ENCODE measurements around the gene INCENP.

- TF ChIP-seq YY1 (IDR thresholded peaks at IDR 0.05; ENCODE audit: insufficient read depth, insufficient replicate concordance, low read depth, low read length) (no peak), ZBTB34 (CRISPR knock-in tag; IDR thresholded peaks at IDR 0.05) (no peak), ZNF766 (CRISPR knock-in tag; IDR thresholded peaks at IDR 0.05; ENCODE audit: borderline replicate concordance) (no peak), ZNF780A (CRISPR knock-in tag; IDR thresholded peaks at IDR 0.05) (no peak), SATB2 (CRISPR knock-in tag; IDR thresholded peaks at IDR 0.05) (no peak), MXI1 (IDR thresholded peaks at IDR 0.05; ENCODE audit: borderline replicate concordance, low read depth, low read length) (no peak), CTCF (CRISPR knock-in tag; IDR thresholded peaks at IDR 0.05) (no peak), PAXIP1 (CRISPR knock-in tag; conservative IDR thresholded peaks at IDR 0.05) (no peak), TCF7L2 (IDR thresholded peaks at IDR 0.05; ENCODE audit: low read depth, low read length) (no peak), ASH2L (IDR thresholded peaks at IDR 0.05; ENCODE audit: insufficient read length, low read depth, low read length) (no peak), AFF4 (CRISPR knock-in tag; IDR thresholded peaks at IDR 0.05) (no peak)
Measured at GRCh38 chr11:62088331-62088933, 35.4 kb upstream of the INCENP start.

Measured in HepG2 (cell line).